CMK (cell line): Measurements from ENCODE around the gene TTLL5.
A peak's percentile ranks its signal among the peaks of the same experiment; 100 is the strongest.

ENCODE experiments used
- DNase-seq: peaks from one replicate; pipeline ENCODE4 v3.0.0-alpha.2; 2010; ENCODE audit warnings: low read depth

TTLL5 gene

DNA sequence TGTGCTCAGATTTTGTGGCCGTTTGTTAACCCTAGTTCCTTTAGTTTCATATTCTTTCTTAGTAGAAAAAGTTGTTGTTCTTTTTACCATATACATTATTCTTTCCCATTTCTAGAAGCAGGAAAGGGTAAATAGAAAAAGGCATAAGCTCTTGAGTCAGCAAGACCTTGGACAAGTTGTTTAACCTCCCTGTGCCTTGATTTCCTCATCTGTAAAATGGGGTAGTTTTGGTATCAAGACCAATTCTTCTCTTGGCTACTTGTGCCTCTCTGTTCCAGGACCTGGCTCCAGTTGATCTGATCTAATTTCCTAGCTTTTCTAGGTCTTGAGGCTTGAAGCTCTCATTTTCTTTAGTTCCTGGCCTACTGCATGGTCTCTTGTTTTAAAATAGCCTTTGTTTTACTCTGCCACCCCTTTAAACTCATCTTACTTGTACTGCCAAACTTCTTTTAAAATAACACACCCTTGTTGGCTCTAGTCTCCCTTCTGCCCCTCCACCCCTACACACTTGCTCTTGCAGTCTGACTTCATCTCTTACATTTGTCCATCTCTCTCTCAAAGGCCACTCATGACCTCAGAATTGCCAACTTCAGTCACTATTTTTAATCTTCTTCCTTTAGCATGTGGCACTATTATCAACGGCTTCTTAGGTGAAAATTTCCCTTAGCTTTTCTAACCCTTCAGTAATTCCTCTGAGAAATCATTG is 143.7 kb downstream of the TTLL5 start:
- DNase-seq: no peak

DNA sequence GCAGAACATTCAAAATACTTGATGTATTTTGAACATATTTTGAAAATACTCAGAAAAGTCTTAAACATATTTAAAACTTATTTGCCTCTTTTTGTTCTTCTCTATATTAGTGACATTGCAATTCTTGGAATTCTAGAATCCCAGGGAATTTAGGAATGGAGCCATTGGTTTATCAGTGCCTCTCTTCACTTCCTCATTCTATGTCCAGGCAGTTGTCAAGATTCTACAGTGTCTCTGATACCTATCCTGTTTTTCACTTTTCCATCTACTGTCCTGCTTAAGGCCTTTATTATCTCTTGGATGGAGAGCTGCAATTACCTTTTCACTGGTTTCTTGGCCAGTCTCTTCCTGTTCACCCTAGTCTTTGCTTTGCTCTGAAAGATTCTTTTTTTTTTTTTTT is 144.6 kb downstream of the TTLL5 start:
- DNase-seq: no peak

DNA sequence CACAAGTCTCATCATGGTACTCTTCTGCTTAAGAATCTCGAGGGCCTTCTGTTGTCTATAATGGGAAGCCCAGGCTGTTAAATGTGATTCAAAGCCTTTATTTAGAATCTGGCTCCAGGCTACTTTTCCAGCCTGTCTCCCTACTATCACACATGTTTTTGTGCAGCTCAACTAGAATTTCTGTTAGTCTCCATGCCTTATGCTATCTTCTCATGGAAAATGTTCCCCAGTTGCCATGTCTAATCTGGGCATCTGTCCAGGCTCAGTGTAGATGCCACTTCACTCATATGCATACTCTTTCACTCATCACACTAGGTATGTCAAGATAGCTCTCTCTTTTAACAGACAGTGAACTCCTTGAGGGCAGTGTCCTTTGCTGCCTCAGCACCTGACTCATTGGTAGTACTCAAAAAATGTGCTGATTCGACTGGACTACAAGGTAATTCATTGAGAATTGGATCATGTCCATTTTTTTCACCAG is 145.3 kb downstream of the TTLL5 start:
- no peak for DNase-seq

DNA sequence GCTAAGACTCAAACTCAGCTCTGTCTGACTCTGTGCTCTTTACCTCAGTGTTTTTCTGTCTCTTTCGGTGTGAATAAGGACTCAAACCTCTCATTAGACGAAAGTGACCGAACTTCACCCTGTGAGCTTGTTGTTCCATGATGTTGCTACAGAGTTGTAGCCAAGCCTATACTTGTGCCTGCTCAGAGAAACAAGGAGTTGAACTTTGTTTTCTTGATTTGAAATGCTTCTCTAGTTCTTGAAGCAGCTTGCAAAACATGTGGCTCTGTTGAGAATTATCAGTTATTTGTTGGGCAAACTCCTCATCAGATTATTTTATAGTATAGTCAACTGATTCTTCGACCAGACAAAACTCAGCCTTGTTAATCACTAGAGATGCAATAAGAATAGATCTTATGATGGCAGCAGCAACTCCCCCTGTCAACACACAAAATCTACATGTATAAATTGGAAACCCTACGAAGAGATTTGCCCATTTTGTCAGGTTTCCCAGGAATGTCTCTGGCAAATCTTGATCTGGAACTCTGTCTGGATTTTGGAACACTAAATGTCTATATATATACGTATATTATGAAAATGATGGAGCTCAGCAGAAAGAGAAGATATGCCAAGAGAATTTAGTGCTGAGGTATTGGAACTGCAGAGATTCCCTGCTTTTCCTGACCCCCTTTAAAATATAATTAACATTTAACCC is 146.8 kb downstream of the TTLL5 start:
- DNase-seq: no peak

DNA sequence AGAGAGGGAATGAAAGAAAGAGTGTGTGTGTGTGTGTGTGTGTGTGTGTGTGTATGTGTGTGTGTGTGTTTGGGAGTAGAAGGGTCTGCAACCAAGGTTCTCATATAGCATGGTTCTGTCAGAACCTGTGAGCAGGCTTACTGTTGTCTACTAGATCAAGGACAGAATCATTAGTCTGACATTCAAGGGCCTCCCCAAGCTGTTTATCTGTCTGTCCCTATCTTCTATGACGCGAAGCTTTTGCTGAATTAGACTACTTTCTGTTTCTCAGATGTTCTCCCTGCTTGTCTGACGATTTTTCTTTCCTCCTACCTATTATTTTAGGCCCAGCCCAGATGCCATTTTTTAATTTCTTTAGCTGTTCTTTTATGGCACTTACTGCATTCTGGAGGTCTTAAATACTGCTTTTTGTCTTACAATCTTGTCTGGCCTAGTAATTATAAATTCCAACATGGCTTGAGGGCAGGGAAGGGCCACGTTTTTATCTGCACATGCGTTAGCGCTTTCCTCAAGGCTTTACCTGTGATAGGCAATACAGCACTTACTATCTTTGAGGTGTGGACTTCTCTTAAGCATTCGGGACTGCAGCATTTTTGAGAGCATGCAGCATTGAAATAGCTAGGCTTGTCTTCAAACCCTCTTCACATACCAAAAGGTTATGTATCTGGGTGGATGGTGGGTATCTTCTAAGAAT is 150.2 kb downstream of the TTLL5 start:
- no peak for DNase-seq

DNA sequence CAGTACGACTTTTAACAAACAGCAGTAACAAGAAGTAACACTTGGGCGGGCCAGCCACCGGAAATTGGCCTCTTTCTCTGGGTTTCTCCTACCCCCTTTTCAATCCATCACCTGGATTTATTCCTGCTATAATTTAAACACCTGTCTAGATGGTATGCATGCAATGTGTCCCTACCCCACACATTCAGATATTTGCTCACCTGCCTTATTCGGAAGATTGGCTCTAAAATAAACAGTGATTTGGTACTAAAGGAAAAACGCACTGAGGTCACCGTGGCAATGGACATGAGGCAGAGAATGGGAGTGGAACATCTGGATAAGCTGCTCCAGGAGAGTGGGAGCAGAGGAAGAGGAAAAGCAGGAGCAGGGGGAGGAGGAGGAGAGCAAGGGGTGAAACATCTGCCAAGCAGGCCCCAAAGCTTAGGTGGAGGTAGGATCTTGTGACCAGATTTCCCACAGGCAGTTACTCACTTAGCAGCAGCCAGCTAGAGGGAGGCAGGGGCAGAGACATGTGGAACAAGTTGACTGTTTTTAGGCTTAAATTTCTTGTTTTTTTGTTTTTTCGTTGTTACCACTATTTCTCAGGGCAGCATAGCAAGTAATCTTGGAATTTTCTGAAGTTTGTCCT is 150.9 kb downstream of the TTLL5 start:
- DNase-seq: no peak

DNA sequence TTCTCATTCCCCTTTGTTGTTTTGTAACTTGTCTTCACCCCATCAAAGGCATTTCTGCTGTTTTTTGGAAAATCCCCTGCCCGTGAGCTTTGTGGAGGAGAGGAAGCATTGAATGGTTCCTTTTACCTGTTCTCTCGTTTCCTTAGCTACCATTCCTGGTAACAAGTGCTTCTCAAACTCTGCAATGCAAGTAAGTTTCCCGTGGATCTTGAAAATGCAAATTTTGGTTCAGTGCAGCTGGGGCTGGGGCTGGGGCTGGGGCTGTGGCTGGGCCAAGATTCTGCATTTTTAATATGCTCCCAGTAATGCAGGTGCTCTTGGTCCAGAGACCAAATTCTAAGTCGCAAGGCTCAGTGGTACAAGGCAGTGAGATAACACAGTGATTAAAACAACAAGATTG is 151.6 kb downstream of the TTLL5 start:
- no peak for DNase-seq

DNA sequence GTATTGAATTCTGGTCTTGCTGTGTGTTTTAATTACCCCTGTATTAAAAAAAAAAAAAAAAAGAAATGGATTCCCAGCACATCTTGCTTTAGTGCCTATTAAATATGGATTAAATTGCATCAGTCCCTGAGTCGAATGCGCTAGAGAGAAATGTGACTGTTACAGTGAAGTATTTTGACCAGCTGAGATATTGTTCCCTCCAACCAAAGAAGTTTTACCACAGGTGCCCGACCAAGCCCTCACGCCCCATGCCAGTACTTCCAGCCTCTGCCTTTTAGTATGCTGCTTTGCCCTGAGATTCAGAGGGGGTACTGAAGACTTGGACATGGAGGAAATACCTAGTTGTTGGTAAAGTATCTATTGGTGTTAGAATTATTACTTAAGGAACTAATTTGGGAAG is 159.7 kb downstream of the TTLL5 start:
- DNase-seq: no peak

DNA sequence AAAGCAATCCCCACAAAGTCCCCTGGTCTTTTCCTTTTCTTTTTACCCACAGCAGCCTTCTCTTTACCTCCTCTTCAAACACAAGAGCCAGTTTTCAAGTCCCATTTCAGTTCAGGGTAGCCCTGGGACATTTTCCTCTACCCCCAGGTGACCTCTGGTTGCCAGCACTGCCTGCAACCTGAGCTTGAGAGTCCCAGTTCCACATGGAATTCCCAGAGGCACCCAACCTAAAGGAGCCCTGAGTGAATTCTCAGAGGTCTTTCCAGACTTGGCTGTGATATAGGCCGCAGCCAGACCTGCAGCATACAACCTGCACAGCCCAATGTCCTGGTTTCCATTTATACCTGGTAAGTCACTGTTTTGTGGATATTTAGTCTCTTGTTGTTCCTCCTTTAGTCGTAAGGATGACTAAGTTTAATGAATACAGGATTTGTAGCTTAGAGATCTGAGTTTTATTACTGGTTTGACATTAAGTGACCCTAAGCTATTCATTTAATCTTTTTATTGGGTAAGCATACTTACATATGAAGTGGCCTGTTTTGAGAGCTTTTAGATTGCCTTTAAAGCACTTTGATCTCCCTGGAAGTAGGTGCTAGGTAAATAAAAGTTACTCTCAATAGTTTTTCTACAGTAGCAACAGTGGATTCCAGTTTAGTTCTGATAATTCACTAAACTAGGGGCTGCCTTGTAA is 160.9 kb downstream of the TTLL5 start:
- no peak for DNase-seq

DNA sequence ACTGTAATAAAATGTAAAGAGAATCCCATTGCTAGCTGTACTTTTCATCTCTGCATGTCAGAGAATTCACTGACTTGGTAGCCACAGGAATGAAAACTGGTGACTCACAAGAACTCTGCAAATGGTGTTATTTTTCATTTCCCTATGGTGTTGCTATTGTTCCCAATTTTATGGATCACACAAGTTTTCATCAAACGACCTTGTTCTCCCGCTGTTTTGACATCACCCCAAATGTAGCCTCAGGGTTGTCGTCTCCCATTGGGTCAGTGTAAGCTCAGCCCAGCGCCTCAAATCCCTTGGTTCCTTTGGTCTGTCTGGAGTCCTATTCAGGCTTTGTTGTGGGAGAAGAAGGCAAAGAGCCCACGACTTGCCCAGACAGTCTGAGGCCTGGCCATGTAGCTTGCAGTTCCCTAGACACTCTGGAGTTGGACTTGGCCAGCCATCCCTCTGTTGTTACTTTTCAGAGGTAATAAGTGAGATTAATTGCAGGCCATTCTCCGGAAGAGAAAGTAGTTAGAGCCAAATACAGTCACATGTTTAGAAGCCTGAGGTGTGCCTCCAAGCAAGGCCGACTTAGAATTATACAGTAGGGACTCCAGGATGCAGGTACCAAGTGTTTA is 161.6 kb downstream of the TTLL5 start:
- DNase-seq: no peak

DNA sequence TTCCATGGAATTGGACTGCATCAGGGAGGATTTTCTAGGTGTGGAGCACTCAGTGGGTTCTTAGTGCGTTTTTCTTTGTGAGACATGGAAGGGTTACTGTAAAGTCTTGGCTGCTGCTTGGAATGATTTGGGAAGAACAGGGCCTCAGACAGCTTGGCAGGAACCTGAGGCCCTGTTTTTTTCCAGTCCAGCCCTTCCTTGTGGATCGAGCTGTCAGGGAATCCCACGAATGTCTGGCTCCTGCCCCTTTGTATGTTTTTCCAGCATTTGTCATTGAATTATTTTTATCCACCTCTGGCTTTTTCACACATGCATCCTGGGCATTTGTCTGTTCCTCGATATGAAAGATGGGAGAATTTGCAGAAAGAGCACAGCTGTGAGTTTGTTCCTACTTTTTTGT is 162.3 kb downstream of the TTLL5 start:
- no peak for DNase-seq

DNA sequence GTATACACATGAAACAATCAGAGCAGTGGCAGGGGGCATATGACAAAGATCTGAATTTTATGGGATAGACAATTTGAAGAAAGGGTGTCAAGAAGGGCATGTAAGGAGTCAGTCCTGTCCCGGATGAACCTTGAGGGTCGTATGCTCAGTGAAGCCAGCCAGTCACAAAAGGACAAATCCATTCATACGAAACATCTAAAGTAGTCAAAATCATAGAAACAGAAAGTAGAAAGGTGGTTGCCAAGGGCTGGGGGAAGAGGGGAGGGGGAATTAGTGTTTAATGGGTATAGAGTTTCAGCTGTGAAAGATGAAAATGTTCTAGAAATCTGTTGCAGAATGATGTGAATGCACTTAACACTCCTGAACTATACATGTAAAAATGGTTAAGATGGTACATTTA is 163.3 kb downstream of the TTLL5 start:
- DNase-seq: no peak

DNA sequence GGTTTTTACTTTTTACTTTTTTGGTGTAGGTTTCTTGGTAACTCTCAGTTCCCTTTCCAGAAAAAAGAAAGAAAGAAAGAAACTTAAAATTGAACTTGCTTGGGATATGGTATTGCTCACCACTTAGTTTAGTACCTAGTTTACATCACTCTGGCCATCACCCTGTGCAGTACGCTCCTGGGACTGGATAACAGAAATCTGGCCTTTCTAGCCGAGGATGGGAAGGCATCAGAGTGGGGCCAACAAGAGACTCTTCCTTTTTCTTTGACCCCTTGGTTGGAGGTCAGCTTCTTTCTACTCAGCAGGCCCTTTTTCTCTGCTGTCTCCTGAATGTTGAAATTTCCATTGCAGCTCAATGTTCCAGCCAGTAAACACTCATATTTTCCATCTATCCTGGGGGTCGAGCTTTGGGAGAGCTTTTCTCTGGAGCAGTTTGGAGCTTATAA is 164.1 kb downstream of the TTLL5 start:
- no peak for DNase-seq

DNA sequence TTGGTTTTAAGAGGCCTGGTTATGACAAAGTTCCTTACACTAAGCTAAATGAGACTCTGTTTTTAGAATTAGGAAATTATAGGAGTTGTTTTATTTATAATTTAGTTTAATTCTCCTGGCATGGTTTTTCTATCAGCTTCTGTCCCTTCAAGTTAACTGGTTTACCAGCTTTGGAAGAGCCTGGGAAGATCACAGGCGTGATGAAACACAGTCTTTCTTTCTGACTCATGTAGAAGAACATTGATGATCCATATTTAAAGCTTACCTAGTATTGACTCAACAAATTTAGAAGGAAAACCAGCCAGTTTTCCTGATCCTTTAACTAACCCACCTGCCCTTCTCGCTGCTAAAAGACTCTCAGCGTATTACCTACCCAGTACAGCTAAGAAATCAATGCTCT is 165.6 kb downstream of the TTLL5 start:
- no peak for DNase-seq

DNA sequence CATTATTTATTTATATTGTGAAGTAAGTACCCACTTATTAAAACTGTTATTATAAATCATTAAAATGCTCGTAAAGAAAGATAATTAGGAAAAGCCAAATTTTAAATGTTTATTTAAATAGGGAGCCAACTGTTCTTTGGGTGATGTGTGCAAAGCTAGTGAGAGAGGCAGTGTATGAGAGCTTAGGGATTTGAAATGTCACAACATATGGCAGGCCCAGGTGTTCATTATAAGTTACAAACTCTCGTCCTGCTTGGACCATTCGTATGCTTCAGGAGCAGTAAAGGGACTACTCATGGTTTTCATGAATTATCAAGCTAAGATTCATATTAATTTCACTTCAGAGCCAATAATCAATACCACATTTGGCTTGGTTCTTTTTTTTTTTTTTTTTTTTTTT is 166.3 kb downstream of the TTLL5 start:
- no peak for DNase-seq

DNA sequence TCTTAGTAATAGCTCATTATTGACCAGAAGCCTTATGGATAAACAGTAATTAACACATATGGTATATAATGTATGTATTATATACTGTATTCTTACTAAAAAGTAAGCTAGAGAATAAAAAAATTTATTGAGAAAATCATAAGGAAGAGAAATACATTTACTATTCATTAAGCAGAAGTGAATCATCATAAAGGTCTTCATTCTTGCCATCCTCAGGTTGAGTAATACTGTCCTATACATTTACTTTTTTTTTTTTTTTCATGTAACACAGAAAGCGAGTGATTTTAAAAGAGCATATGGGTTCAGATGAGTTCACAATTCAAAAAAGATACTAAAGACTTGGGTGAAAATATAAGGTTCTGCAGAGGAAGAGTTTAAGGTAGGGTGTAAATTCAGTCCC is 168.3 kb downstream of the TTLL5 start:
- DNase-seq: no peak

DNA sequence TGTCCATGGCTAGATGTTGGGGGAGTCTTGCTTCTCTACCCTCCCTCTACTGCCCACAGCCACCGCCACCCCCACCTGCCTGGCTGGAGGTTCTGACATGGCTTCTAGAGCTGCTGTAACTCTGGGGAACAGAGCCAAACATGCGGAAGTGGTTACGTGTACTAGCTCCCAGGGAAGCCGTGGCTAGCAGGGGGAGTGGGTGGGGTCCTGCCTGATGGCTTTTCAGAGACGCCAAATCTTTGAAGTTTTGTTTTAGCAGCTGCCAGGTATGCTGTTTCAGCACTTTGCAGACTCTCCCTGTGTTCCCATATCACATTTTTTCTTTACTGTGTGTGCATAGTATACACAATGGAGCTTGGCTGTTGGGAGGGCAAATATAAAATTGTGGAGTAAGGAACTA is 170.4 kb downstream of the TTLL5 start:
- DNase-seq: peak; percentile 43

DNA sequence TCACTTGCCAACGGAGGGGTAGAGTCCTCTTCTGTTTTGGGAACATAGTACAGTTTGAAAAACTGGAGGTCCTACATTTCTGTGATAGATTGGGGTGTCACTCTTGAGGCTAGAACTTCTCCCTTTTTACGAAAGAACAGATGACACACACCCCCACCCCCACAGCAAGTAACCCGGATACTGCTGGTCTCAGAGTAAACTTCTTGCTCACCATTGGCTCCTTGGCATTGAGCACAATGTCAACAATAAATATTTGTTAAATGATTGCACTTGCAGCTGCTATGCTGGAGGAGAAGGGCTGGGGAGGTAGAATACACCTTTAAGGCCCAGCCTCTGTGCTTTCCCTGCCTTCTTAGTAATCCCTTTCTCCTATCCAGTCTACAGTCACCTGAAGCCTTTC is 170.9 kb downstream of the TTLL5 start:
- DNase-seq: no peak

DNA sequence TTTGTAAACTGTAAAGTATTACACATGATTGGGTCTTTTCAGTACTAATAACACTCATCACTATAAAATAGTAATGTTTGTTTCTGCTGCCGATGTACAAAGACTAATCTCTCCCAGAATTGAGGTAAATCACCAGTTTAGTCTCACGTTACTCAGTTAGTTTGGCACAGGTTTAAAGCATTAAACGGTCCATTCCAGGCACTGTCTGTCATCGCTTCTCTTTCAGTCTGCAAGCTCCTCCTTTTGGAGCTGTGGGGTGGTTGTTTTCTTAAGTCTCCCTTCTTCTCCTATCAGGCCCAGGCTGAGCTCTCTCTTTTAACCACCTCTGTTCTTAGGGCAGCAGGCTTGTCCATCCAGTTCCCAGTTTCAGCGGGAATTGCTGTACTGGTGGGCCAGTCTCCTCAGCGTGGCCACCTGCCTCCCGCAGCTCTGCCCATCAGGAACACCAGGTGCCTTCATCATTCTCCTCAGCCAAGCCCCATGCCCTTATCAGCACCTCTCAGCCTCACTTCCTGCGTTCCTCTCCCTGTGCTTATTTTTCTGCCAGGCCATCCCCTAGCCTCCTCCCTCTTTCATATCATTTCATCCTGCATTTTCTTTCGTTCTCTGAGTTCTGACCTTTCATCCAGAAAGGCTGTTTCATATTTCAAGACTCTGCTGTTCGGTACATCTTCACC is 171.7 kb downstream of the TTLL5 start:
- peak; percentile 49 for DNase-seq

DNA sequence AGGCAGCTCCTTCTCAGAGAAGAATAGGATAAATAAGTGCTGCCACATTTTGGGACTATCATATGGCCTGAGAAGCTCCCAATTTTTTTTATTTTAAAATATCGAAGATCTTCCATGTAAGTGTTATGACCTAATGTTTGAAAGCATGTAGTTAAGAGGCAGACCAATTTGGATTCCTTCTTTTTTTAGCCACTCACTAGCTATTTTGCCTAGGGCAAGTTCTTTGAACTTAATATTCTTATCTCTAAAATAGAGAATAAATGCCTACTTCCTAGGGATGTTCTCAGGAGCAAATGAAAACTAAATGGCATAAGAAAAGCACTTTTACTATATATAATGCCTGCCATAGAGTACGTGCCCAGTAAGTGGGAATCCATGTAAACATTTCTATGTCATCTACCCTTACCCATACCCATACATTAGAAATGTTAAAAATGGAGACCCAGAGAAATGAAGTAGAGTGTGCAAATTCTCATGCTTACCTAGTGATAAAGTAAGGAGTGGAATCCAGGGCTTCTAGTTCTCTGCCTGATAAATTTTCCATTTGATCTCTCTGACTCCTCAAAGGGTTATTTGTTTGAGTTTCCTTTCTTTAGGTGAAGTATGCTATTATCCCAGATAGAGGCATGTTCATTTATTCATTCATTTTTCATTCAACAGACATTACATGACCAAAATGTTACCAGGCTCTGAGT is 172.4 kb downstream of the TTLL5 start:
- DNase-seq: no peak
